A549 (cell line): Measurements from ENCODE around the gene MAGI1. TPM values are rescaled to one million over a fixed set of nuclear protein-coding genes. Genes with fewer than 3 reads are reported as not detected.

ENCODE experiments used
- ATAC-seq, 2 experiments: fragments of 200-7000 bp in 1 of 2; fragments of >200 bp in 1 of 2; cut with Nextera tagmentation in 1 of 2; cut with Tn5 transposase in 1 of 2; 3 replicates each; pipeline versions ENCODE4 v1.8.0 to v1.9.1; 2018 to 2020; ENCODE audit warnings: mild to moderate bottlenecking in 1 of 2, moderate library complexity in 1 of 2
- CTCF ChIA-PET: fragments of 300-600 bp; sonication (Branson Sonifier 250); formaldehyde crosslinking; extraction: SDS; loops from one replicate; lab custom pipeline; 2021; ENCODE audit warnings: antibody characterized with exemption, inconsistent platforms; lab: Yijun Ruan, JAX
- POLR2A ChIA-PET: fragments of 350-600 bp; formaldehyde crosslinking; extraction: SDS; loops from one replicate; lab custom pipeline; 2021; ENCODE audit warnings: antibody characterized with exemption, inconsistent platforms; lab: Yijun Ruan, JAX
- DNase-seq, 2 experiments: peaks; one replicate each; pipeline versions ENCODE4 v3.0.0 to v3.0.0-alpha.2; 2011 to 2016; ENCODE audit warnings: low read depth in 1 of 2, low spot score in 1 of 2
- FAIRE-seq: peaks from 2 replicates; lab custom pipeline; 2011; peaks lifted over from hg19 to GRCh38; lab: Jason Lieb, UNC
- H3K27ac ChIP-seq, 2 experiments: fragments of >200 bp; sonication (Bioruptor Twin); formaldehyde crosslinking; 3 replicates each; pipeline ENCODE4 v1.5.1; 2016 to 2017
- H3K4me1 ChIP-seq: fragments of >200 bp; sonication (Bioruptor Twin); formaldehyde crosslinking; 3 replicates; pipeline ENCODE4 v1.6.1; 2016
- H3K4me2 ChIP-seq: fragments of >200 bp; sonication (Bioruptor Twin); formaldehyde crosslinking; 3 replicates; pipeline ENCODE4 v1.6.1; 2016
- H3K4me3 ChIP-seq: fragments of >200 bp; sonication (Bioruptor Twin); formaldehyde crosslinking; 3 replicates; pipeline ENCODE4 v1.5.1; 2016
- H3K9me3 ChIP-seq: fragments of >200 bp; sonication (Bioruptor Twin); formaldehyde crosslinking; 3 replicates; pipeline ENCODE4 v1.6.1; 2016
- ATOH8 ChIP-seq: fragments of 250-450 bp; sonication (Bioruptor Pico); IDR thresholded peaks from 2 replicates; pipeline ENCODE4 v1.5.0; 2020; ENCODE audit warnings: low read depth, mild to moderate bottlenecking, moderate library complexity
- BHLHE40 ChIP-seq: IDR thresholded peaks from 2 replicates; pipeline ENCODE4 v1.6.1; 2012; ENCODE audit warnings: low read depth, low read length, inconsistent platforms
- CHD2 ChIP-seq: fragments of 150-350 bp; IDR thresholded peaks from 2 replicates; pipeline ENCODE4 v1.6.1; 2014; ENCODE audit warnings: low read length; ENCODE audit not compliant: partially characterized antibody
- CHD4 ChIP-seq: fragments of 200-600 bp; sonication (generic); IDR thresholded peaks from 2 replicates; pipeline ENCODE4 v1.6.1; 2016; ENCODE audit warnings: antibody characterized with exemption, mild to moderate bottlenecking, borderline replicate concordance
- EHF ChIP-seq: fragments of 250-450 bp; sonication (Bioruptor Pico); IDR thresholded peaks from 2 replicates; pipeline ENCODE4 v1.5.0; 2020; ENCODE audit warnings: mild to moderate bottlenecking
- FOSL2 ChIP-seq, 2 experiments: fragments of 450-650 bp in 1 of 2; fragments of >200 bp in 1 of 2; sonication (Bioruptor Twin) in 1 of 2; formaldehyde crosslinking; IDR thresholded peaks; 2 replicates each; pipeline versions ENCODE4 v1.5.0 to v1.6.1; 2016 to 2020; ENCODE audit warnings: mild to moderate bottlenecking in 1 of 2, moderate library complexity in 1 of 2
- FOXS1 ChIP-seq: fragments of 250-450 bp; sonication (Bioruptor Pico); IDR thresholded peaks from 2 replicates; pipeline ENCODE4 v1.5.0; 2020; ENCODE audit warnings: mild to moderate bottlenecking, moderate library complexity
- GATA3 ChIP-seq: IDR thresholded peaks from 2 replicates; pipeline ENCODE4 v1.6.1; 2012; ENCODE audit warnings: borderline replicate concordance
- HOXA7 ChIP-seq: fragments of 250-450 bp; sonication (Bioruptor Pico); IDR thresholded peaks from 2 replicates; pipeline ENCODE4 v1.5.0; 2020; ENCODE audit warnings: mild to moderate bottlenecking, moderate library complexity
- KDM5A ChIP-seq: fragments of 200-600 bp; sonication (generic); IDR thresholded peaks from 2 replicates; pipeline ENCODE4 v1.6.1; 2016; ENCODE audit warnings: antibody characterized with exemption, mild to moderate bottlenecking
- PBX3 ChIP-seq: IDR thresholded peaks from 2 replicates; pipeline ENCODE4 v1.6.1; 2012
- POLR2A ChIP-seq: IDR thresholded peaks from 2 replicates; pipeline ENCODE4 v1.6.1; 2012; ENCODE audit warnings: mild to moderate bottlenecking, low read length
- RARB ChIP-seq: fragments of 250-450 bp; sonication (Bioruptor Pico); IDR thresholded peaks from 2 replicates; pipeline ENCODE4 v1.8.0; 2021; ENCODE audit warnings: mild to moderate bottlenecking, moderate library complexity
- RCOR1 ChIP-seq: fragments of 150-350 bp; IDR thresholded peaks from 2 replicates; pipeline ENCODE4 v1.6.1; 2014; ENCODE audit warnings: antibody characterized with exemption, low read length, low read depth
- REST ChIP-seq: fragments of 200-600 bp; sonication (generic); IDR thresholded peaks from 2 replicates; pipeline ENCODE4 v1.6.1; 2016; ENCODE audit warnings: antibody characterized with exemption, mild to moderate bottlenecking, moderate library complexity
- RNF2 ChIP-seq: fragments of 200-600 bp; sonication (generic); IDR thresholded peaks from 2 replicates; pipeline ENCODE4 v1.6.1; 2016; ENCODE audit warnings: low read depth, mild to moderate bottlenecking, antibody characterized with exemption, moderate library complexity, borderline replicate concordance
- SMC3 ChIP-seq: fragments of >200 bp; sonication (Bioruptor Twin); formaldehyde crosslinking; IDR thresholded peaks from 3 replicates; pipeline ENCODE4 v1.6.1; 2018; ENCODE audit warnings: inconsistent platforms
- SREBF2 ChIP-seq: fragments of 450-650 bp; IDR thresholded peaks from 2 replicates; pipeline ENCODE4 v1.6.1; 2014; ENCODE audit warnings: mild to moderate bottlenecking, moderate library complexity
- USF2 ChIP-seq: fragments of 450-650 bp; IDR thresholded peaks from 2 replicates; pipeline ENCODE4 v1.6.1; 2014; ENCODE audit warnings: antibody characterized with exemption
- ZSCAN20 ChIP-seq: fragments of 250-450 bp; sonication (Bioruptor Pico); IDR thresholded peaks from 2 replicates; pipeline ENCODE4 v1.8.0; 2022; ENCODE audit warnings: mild to moderate bottlenecking, moderate library complexity
- WGBS: methylation state at CpG from one replicate; pipeline ENCODE4 v1.1.6; 2017; ENCODE audit errors: missing lambda C conversion rate; 5-methylcytosine and 5-hydroxymethylcytosine counted together
- polyA plus RNA-seq, 4 experiments: library from polyadenylated mRNA; depleted of rRNA in 3 of 4; stranded (reverse); fragments of >200 nt; fragmentation: RNase III in 1 of 4; extraction: RNeasy Plus Mini Kit Qiagen cat#74134 plus additional on column Dnase treatment in 1 of 4; gene quantifications; 2 replicates in 3 of 4; 3 replicates in 1 of 4; pipeline ENCODE4 v1.2.3, GENCODE V29; 2011 to 2017
- TF ChIP-seq, protein P1 (sequence below): IDR thresholded peaks from 2 replicates; pipeline ENCODE4 v1.6.1; 2012
- TF ChIP-seq, protein P2 (sequence below): fragments of 150-350 bp; IDR thresholded peaks from 2 replicates; pipeline ENCODE4 v1.6.1; 2014; ENCODE audit warnings: low read depth, mild to moderate bottlenecking, low read length
- TF ChIP-seq, protein P3 (sequence below): IDR thresholded peaks from 2 replicates; pipeline ENCODE4 v1.6.1; 2012; ENCODE audit warnings: low read depth, borderline replicate concordance
- TF ChIP-seq, protein P4 (sequence below): fragments of >200 bp; sonication (Bioruptor Twin); formaldehyde crosslinking; IDR thresholded peaks from 3 replicates; pipeline ENCODE4 v1.5.1; 2016

MAGI1 gene
- polyA plus RNA-seq, 2 of the 4 experiments (the other 2 are of a cell fraction) = 4.7 to 6.6 TPM

GRCh38 chr3:65819896-65820295, 218.8 kb downstream of the MAGI1 start:
- POLR2A ChIA-PET = no interaction called here

GRCh38 chr3:65817553-65818126, 221.1 kb downstream of the MAGI1 start:
- 84% methylated on average over 3 of the region's 3 CpGs for WGBS
- TF ChIP-seq ATOH8 = no peak
- TF ChIP-seq USF2 = no peak
- TF ChIP-seq, protein P1, sequence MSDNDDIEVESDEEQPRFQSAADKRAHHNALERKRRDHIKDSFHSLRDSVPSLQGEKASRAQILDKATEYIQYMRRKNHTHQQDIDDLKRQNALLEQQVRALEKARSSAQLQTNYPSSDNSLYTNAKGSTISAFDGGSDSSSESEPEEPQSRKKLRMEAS = no peak
- ChIA-PET CTCF (no interaction called here), POLR2A (no interaction called here)
- ATAC-seq (no peak), DNase-seq (no peak), FAIRE-seq (no peak)
- no peaks in the 10 kb centered on the region for H3K4me1 ChIP-seq
- no peaks in the 10 kb centered on the region for H3K9me3 ChIP-seq
- H3K27ac ChIP-seq = no peak overlapping the region
- no peak overlapping the region for H3K4me3 ChIP-seq
- no peak overlapping the region for H3K4me2 ChIP-seq

More at GRCh38 chr3:65819896-65820295, 218.8 kb downstream of the MAGI1 start:
- DNase-seq (no peak), FAIRE-seq (no peak), ATAC-seq (no peak)
- no peak overlapping the region for H3K4me3 ChIP-seq
- TF ChIP-seq HOXA7 (CRISPR knock-in tag) (no peak), REST (no peak), FOXS1 (CRISPR knock-in tag) (no peak), CHD4 (no peak), KDM5A (no peak), SREBF2 (no peak), ZSCAN20 (no peak), POLR2A (no peak), GATA3 (no peak), FOSL2 (IDR thresholded peaks at IDR 0.05) (no peak), FOSL2 (CRISPR knock-in tag; IDR thresholded peaks at IDR 0.05) (no peak), RCOR1 (no peak)
- TF ChIP-seq, protein P2, sequence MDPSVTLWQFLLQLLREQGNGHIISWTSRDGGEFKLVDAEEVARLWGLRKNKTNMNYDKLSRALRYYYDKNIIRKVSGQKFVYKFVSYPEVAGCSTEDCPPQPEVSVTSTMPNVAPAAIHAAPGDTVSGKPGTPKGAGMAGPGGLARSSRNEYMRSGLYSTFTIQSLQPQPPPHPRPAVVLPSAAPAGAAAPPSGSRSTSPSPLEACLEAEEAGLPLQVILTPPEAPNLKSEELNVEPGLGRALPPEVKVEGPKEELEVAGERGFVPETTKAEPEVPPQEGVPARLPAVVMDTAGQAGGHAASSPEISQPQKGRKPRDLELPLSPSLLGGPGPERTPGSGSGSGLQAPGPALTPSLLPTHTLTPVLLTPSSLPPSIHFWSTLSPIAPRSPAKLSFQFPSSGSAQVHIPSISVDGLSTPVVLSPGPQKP = no peak
- no peak overlapping the region for H3K4me2 ChIP-seq
- H3K4me1 ChIP-seq = no peaks in the 10 kb centered on the region
- CTCF ChIA-PET = no interaction called here
- no peak overlapping the region for H3K27ac ChIP-seq
- H3K9me3 ChIP-seq = no peaks in the 10 kb centered on the region

GRCh38 chr3:65816208-65816607, 222.5 kb downstream of the MAGI1 start:
- no peak for FAIRE-seq
- CTCF ChIA-PET = interaction anchor here (1.1 kb wide), 1 partner anchor 12 kb away, joined by 3 read pairs; no protein-coding TSS in a partner anchor

More at GRCh38 chr3:65816208-65816607, 222.5 kb downstream of the MAGI1 start:
- POLR2A ChIA-PET = no interaction called here
- H3K4me2 ChIP-seq = no peak overlapping the region
- no peaks in the 10 kb centered on the region for H3K4me1 ChIP-seq
- ATAC-seq = no peak
- WGBS = 91% methylated on average over 5 of the region's 5 CpGs
- no peaks in the 10 kb centered on the region for H3K9me3 ChIP-seq
- TF ChIP-seq, protein P3, sequence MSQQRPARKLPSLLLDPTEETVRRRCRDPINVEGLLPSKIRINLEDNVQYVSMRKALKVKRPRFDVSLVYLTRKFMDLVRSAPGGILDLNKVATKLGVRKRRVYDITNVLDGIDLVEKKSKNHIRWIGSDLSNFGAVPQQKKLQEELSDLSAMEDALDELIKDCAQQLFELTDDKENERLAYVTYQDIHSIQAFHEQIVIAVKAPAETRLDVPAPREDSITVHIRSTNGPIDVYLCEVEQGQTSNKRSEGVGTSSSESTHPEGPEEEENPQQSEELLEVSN = no peak
- TF ChIP-seq RCOR1 (no peak), EHF (no peak), RNF2 (no peak), CHD2 (no peak), PBX3 (no peak), SMC3 (no peak), FOXS1 (CRISPR knock-in tag) (no peak), BHLHE40 (no peak), RARB (CRISPR knock-in tag) (no peak)
- TF ChIP-seq, protein P4, sequence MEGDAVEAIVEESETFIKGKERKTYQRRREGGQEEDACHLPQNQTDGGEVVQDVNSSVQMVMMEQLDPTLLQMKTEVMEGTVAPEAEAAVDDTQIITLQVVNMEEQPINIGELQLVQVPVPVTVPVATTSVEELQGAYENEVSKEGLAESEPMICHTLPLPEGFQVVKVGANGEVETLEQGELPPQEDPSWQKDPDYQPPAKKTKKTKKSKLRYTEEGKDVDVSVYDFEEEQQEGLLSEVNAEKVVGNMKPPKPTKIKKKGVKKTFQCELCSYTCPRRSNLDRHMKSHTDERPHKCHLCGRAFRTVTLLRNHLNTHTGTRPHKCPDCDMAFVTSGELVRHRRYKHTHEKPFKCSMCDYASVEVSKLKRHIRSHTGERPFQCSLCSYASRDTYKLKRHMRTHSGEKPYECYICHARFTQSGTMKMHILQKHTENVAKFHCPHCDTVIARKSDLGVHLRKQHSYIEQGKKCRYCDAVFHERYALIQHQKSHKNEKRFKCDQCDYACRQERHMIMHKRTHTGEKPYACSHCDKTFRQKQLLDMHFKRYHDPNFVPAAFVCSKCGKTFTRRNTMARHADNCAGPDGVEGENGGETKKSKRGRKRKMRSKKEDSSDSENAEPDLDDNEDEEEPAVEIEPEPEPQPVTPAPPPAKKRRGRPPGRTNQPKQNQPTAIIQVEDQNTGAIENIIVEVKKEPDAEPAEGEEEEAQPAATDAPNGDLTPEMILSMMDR = no peak
- TF ChIP-seq, all 56 proteins: peak for 0
- DNase-seq = no peak
- H3K27ac ChIP-seq = no peak overlapping the region
- H3K4me3 ChIP-seq = no peak overlapping the region
